Measurements from ENCODE around the gene MEI4.

GRCh38 chr6:77776441-77776840 is 123.6 kb downstream of the MEI4 start:
- TF ChIP-seq POLR2A (IDR thresholded peaks at IDR 0.05) = no peak
- TF ChIP-seq, protein P1, sequence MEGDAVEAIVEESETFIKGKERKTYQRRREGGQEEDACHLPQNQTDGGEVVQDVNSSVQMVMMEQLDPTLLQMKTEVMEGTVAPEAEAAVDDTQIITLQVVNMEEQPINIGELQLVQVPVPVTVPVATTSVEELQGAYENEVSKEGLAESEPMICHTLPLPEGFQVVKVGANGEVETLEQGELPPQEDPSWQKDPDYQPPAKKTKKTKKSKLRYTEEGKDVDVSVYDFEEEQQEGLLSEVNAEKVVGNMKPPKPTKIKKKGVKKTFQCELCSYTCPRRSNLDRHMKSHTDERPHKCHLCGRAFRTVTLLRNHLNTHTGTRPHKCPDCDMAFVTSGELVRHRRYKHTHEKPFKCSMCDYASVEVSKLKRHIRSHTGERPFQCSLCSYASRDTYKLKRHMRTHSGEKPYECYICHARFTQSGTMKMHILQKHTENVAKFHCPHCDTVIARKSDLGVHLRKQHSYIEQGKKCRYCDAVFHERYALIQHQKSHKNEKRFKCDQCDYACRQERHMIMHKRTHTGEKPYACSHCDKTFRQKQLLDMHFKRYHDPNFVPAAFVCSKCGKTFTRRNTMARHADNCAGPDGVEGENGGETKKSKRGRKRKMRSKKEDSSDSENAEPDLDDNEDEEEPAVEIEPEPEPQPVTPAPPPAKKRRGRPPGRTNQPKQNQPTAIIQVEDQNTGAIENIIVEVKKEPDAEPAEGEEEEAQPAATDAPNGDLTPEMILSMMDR (IDR thresholded peaks at IDR 0.05) = no peak
